Type B pancreatic cell (in vitro differentiated cells): ENCODE results near the gene FFAR3. TPM values are rescaled to one million over a fixed set of nuclear protein-coding genes. Genes with fewer than 3 reads are reported as not detected.
"Not testable (repeated sequence)": the region's sequence is repeated elsewhere in the genome, so short reads cannot be mapped to it uniquely, and the experiment has no call there.

Source experiments
- DNase-seq: peaks from one replicate; pipeline ENCODE4 v3.0.0; 2021; ENCODE audit warnings: mixed read lengths; ENCODE audit not compliant: unreplicated experiment; ENCODE audit errors: extremely low spot score
- H3K27ac Mint-ChIP-seq: 2 replicates; pipeline ENCODE4 v1.8.0; 2021; ENCODE audit warnings: mild to moderate bottlenecking, mixed read lengths
- H3K27me3 Mint-ChIP-seq: 2 replicates; pipeline ENCODE4 v1.8.0; 2021; ENCODE audit warnings: mixed read lengths
- H3K36me3 Mint-ChIP-seq: 2 replicates; pipeline ENCODE4 v1.8.0; 2021; ENCODE audit warnings: mixed read lengths
- H3K4me1 Mint-ChIP-seq: one replicate; pipeline ENCODE4 v1.8.0; 2021; ENCODE audit warnings: mixed read lengths; ENCODE audit not compliant: unreplicated experiment
- H3K4me3 Mint-ChIP-seq: 2 replicates; pipeline ENCODE4 v1.8.0; 2021; ENCODE audit warnings: mild to moderate bottlenecking, mixed read lengths
- H3K9me3 Mint-ChIP-seq: 2 replicates; pipeline ENCODE4 v1.8.0; 2021; ENCODE audit warnings: mixed read lengths
- total RNA-seq: library from RNA; stranded (reverse); gene quantifications from 2 replicates; pipeline ENCODE4 v1.2.1, GENCODE V29; 2021; ENCODE audit warnings: low replicate concordance
- TF ChIP-seq, protein P1 (sequence below): fragments of 200-600 bp; sonication (generic); conservative IDR thresholded peaks from 2 replicates; pipeline ENCODE4 v1.5.0; 2021; ENCODE audit warnings: antibody characterized with exemption, mild to moderate bottlenecking

FFAR3 gene
- total RNA-seq, 1 donor from 2014 or later, result 0.34 TPM

- Mint-ChIP-seq H3K9me3 (peaks cover 4% of the 10 kb centered on the region), H3K27me3 (peaks cover 29% of the 10 kb centered on the region), H3K36me3 (no peaks in the 10 kb centered on the region), H3K4me1 (peaks cover 6% of the 10 kb centered on the region), H3K27ac (no peak overlapping the region), H3K4me3 (no peak overlapping the region)
- DNase-seq, result peak; percentile 49
- TF ChIP-seq, protein P1, sequence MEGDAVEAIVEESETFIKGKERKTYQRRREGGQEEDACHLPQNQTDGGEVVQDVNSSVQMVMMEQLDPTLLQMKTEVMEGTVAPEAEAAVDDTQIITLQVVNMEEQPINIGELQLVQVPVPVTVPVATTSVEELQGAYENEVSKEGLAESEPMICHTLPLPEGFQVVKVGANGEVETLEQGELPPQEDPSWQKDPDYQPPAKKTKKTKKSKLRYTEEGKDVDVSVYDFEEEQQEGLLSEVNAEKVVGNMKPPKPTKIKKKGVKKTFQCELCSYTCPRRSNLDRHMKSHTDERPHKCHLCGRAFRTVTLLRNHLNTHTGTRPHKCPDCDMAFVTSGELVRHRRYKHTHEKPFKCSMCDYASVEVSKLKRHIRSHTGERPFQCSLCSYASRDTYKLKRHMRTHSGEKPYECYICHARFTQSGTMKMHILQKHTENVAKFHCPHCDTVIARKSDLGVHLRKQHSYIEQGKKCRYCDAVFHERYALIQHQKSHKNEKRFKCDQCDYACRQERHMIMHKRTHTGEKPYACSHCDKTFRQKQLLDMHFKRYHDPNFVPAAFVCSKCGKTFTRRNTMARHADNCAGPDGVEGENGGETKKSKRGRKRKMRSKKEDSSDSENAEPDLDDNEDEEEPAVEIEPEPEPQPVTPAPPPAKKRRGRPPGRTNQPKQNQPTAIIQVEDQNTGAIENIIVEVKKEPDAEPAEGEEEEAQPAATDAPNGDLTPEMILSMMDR, result no peak
Observed at GRCh38 chr19:35375505-35376307, 17.4 kb downstream of the FFAR3 start.

DNA sequence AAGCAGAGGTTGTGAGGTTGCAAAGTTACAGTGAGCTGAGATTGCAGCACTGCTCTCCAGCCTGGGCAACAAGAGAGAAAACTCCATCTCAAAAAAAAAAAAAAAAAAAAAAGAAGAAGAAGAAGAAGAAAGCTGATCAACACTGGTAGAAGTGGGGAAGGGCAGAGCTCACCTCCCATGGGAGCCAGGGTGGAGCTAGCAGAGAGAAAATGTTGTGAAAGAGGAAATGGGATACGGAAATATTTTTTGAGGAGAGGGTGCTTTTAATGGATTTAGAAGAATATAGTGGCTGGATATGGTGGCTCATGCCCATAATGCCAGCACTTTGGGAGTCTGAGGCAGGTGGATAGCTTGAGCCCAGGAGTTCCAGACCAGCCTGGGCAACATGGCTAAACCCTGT is 19.4 kb downstream of the FFAR3 start:
- no peaks in the 10 kb centered on the region for H3K36me3 Mint-ChIP-seq
- H3K4me3 Mint-ChIP-seq, result no peak overlapping the region
- TF ChIP-seq, protein P1, result no peak
- H3K9me3 Mint-ChIP-seq, result peaks cover 4% of the 10 kb centered on the region
- H3K27ac Mint-ChIP-seq, result no peak overlapping the region
- peaks cover 6% of the 10 kb centered on the region for H3K4me1 Mint-ChIP-seq
- peaks cover 38% of the 10 kb centered on the region for H3K27me3 Mint-ChIP-seq
- no peak for DNase-seq

- no peaks in the 10 kb centered on the region for H3K36me3 Mint-ChIP-seq
Observed at GRCh38 chr19:35378356-35378755, 20.1 kb downstream of the FFAR3 start.

GRCh38 chr19:35379545-35379944 is 21.3 kb downstream of the FFAR3 start:
- DNase-seq, result peak; percentile 4
- not testable (repeated sequence) for H3K36me3 Mint-ChIP-seq, H3K9me3 Mint-ChIP-seq, H3K4me1 Mint-ChIP-seq, H3K4me3 Mint-ChIP-seq, H3K27ac Mint-ChIP-seq
- H3K27me3 Mint-ChIP-seq, result peaks cover 27% of the 10 kb centered on the region

More at GRCh38 chr19:35378356-35378755, 20.1 kb downstream of the FFAR3 start:
- Mint-ChIP-seq H3K9me3 (peaks cover 4% of the 10 kb centered on the region), H3K27ac (no peak overlapping the region), H3K4me1 (peaks cover 6% of the 10 kb centered on the region), H3K27me3 (peaks cover 37% of the 10 kb centered on the region), H3K4me3 (no peak overlapping the region)
- TF ChIP-seq, protein P1, result no peak
- DNase-seq, result no peak

GRCh38 chr19:35379992-35380391 is 21.7 kb downstream of the FFAR3 start:
- peaks cover 23% of the 10 kb centered on the region for H3K27me3 Mint-ChIP-seq
- DNase-seq, result peak; percentile 31
- H3K9me3 Mint-ChIP-seq, result peaks cover 4% of the 10 kb centered on the region
- TF ChIP-seq, protein P1, result no peak
- peak overlapping the region; percentile 79 for H3K27ac Mint-ChIP-seq
- H3K4me1 Mint-ChIP-seq, result peaks cover 6% of the 10 kb centered on the region
- H3K4me3 Mint-ChIP-seq, result no peak overlapping the region
- H3K36me3 Mint-ChIP-seq, result no peaks in the 10 kb centered on the region

- no peaks in the 10 kb centered on the region for H3K36me3 Mint-ChIP-seq
- peak overlapping the region; percentile 37 for H3K4me3 Mint-ChIP-seq
- TF ChIP-seq, protein P1, result no peak
- H3K4me1 Mint-ChIP-seq, result peaks cover 6% of the 10 kb centered on the region
- peaks cover 4% of the 10 kb centered on the region for H3K9me3 Mint-ChIP-seq
- peaks cover 21% of the 10 kb centered on the region for H3K27me3 Mint-ChIP-seq
- peak; percentile 40 for DNase-seq
- H3K27ac Mint-ChIP-seq, result peak overlapping the region; percentile 79
Observed at GRCh38 chr19:35380450-35381124, 22.3 kb downstream of the FFAR3 start.
